Glomerular visceral epithelial cell (primary cell): ENCODE data around the gene MCM7.

Source experiments
- DNase-seq: peaks from one replicate; pipeline ENCODE4 v3.0.0-alpha.2; 2016; ENCODE audit errors: extremely low spot score

Gene MCM7

GRCh38 chr7:100071018-100071723 is 30.0 kb downstream of the MCM7 start:
- DNase-seq, result no peak

DNA sequence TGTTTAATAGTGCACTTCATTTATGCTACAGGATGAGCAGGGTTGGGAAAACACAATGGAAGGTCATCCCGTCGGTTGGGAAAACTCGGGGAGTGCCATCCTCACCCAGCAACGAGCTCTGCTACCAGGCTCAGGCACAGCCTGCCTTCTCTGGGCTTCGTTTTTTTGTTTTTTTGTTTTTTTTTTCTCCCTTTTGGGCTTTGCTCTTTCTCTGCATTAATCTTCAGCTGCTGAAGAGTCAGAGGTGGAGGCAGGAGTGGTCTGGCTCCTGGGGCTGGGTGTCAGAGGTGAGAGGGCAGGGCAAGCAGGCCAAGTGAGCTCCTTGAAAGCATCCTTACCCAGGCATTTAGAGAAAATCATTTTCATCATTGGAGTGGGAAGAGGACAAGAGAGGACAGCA is 31.2 kb downstream of the MCM7 start:
- DNase-seq, result no peak

DNA sequence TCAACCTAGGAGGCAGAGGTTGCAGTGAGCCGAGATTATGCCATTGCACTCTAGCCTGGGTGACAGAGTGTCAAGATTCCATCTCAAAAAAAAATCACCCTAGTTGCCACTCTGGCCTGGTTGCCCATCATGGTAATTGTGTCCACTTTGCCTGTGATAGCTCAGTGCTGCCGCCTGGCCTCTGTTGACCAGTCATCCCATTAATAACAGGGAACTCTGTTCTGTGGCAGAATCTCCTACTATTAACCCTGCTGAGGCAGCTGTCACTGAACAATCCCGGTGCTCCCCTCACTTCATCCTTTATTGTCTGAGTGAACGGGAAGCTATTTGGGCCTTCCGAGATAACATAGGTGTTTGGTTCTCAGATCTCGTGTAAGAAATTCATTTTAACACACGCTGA is 34.2 kb downstream of the MCM7 start:
- no peak for DNase-seq

DNA sequence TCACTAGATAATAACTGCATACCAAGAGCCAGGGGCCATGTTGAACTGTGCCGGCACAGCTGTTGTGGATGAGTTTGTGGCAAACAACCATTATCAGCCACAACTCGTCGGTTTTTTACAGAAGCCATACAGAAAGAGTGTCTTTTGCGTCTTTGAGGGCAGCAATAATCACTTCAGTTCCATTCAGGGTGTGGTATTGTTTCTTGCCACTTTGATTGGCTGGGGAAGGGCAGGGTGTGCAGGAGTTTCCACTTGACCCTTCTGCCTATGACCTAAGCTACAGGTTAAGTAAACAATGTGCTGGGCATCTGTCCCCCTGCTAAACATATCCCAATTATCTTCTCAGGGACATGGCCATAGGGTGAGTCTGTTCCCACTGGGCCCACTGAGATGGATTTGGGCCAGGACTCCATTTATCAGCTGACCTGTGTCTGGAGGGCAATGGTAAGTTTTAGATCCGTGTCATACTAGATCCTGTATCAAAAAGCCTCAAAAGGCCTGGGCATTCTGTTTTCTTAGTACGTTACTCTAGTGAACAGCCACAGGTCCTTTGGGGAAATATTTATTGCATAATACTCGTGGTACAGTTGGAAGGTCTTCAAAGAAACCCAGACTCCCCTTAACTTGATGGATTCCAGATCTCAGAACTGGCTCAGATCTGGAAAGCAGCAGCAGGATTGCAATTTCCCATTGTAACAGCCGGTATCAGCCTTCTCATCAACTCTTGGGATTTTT is 35.6 kb downstream of the MCM7 start:
- DNase-seq, result no peak

DNA sequence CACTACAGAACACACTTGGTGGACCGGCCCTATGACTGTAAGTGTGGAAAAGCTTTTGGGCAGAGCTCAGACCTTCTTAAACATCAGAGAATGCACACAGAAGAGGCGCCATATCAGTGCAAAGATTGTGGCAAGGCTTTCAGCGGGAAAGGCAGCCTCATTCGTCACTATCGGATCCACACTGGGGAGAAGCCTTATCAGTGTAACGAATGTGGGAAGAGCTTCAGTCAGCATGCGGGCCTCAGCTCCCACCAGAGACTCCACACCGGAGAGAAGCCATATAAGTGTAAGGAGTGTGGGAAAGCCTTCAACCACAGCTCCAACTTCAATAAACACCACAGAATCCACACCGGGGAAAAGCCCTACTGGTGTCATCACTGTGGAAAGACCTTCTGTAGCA is 37.0 kb downstream of the MCM7 start:
- no peak for DNase-seq

DNA sequence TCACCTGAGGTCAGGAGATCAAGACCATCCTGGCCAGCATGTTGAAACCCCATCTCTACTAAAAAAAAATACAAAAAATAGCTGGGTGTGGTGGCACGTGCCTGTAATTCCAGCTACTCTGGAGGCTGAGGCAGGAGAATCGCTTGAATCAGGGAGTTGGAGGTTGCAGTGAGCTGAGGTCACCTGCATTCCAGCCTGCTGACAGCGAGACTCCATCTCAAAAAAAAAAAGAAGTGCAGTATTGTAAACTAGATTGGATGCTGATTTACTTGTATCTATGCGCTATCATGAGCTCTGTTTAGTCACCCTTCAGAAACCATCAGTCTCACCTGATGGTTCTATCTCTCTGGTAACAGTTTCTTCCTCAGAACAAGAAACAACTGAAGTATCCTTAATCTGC is 37.8 kb downstream of the MCM7 start:
- DNase-seq, result no peak

- no peak for DNase-seq
Measured at GRCh38 chr7:100061518-100062193, 39.5 kb downstream of the MCM7 start.

- DNase-seq, result no peak
Measured at GRCh38 chr7:100059251-100059739, 41.9 kb downstream of the MCM7 start.

- no peak for DNase-seq
Measured at GRCh38 chr7:100057006-100057405, 44.2 kb downstream of the MCM7 start.

GRCh38 chr7:100053215-100053614 is 48.0 kb downstream of the MCM7 start:
- peak; percentile 62 for DNase-seq

GRCh38 chr7:100051611-100052010 is 49.6 kb downstream of the MCM7 start:
- no peak for DNase-seq

- peak; percentile 80 for DNase-seq
Measured at GRCh38 chr7:100049441-100050291, 51.5 kb downstream of the MCM7 start, which contains the start of gene ZSCAN21. ZSCAN21 (plus strand) TSS chr7:100049774; CDS start chr7:100057007, 7,233 bp downstream.

DNA sequence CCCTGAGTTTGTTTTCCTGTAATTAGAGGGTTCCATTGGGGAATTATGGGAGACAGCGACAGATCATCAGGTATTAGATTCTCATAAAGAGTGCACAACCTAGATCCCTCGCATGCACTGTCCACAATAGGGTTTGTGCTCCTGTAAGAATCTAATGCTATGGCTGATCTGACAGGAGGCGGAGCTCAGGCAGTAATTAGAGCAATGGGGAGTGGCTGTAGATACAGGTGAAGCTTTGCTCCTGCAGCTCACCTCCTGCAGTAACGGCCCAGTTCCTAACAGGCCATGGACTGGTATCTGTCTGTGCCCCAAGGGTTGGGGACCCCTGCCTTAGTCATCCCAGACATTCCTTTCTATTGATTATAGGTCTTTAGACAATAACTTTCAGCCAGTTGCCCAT is 52.5 kb downstream of the MCM7 start:
- DNase-seq, result no peak

- no peak for DNase-seq
Measured at GRCh38 chr7:100044718-100045117, 56.5 kb downstream of the MCM7 start.
